Natural killer cell (primary cell): ENCODE results near the gene KIF3C. TPM values are rescaled to one million over a fixed set of nuclear protein-coding genes. Genes with fewer than 3 reads are reported as not detected.

Source experiments
- ATAC-seq, 3 donors: fragments of 150-1000 bp in 2 of 3; fragments of 200-7000 bp in 1 of 3; cut with Tn5 transposase; 1 replicate in 1 of 3; 2 replicates in 2 of 3; pipeline ENCODE4 v1.10.0; 2021; ENCODE audit warnings: mild to moderate bottlenecking in 2 of 3, moderate library complexity in 2 of 3
- DNase-seq, 2 donors: peaks; one replicate each; pipeline versions ENCODE4 v3.0.0 to v3.0.0-alpha.2; 2013 to 2021; ENCODE audit warnings: mixed read lengths in 1 of 2
- H3K27ac ChIP-seq: one replicate; pipeline ENCODE4 v1.5.1; 2013; ENCODE audit warnings: mild to moderate bottlenecking, low read length
- H3K27me3 ChIP-seq: one replicate; pipeline ENCODE4 v1.6.1; 2013; ENCODE audit warnings: low read length; ENCODE audit not compliant: control insufficient read depth, insufficient read depth
- H3K36me3 ChIP-seq: one replicate; pipeline ENCODE4 v1.6.1; 2013; ENCODE audit warnings: low read length; ENCODE audit not compliant: control insufficient read depth, insufficient read depth
- H3K4me1 ChIP-seq: one replicate; pipeline ENCODE4 v1.6.1; 2013; ENCODE audit warnings: low read length; ENCODE audit not compliant: control insufficient read depth, insufficient read depth
- H3K4me3 ChIP-seq: one replicate; pipeline ENCODE4 v1.5.1; 2013; ENCODE audit warnings: low read length
- H3K9me3 ChIP-seq: one replicate; pipeline ENCODE4 v1.6.1; 2013; ENCODE audit warnings: low read length; ENCODE audit not compliant: control insufficient read depth, insufficient read depth
- H3K27ac Mint-ChIP-seq, 2 donors: one replicate each; pipeline ENCODE4 v1.8.0; 2022; ENCODE audit warnings: mild to moderate bottlenecking in 2 of 2, mixed read lengths in 2 of 2, moderate library complexity in 1 of 2
- H3K27me3 Mint-ChIP-seq, 2 donors: one replicate each; pipeline ENCODE4 v1.8.0; 2022; ENCODE audit warnings: low read depth in 2 of 2, mixed read lengths in 2 of 2
- H3K36me3 Mint-ChIP-seq: one replicate; pipeline ENCODE4 v1.8.0; 2022; ENCODE audit warnings: mixed read lengths
- H3K4me1 Mint-ChIP-seq, 2 donors: one replicate each; pipeline ENCODE4 v1.8.0; 2022; ENCODE audit warnings: mixed read lengths in 2 of 2
- H3K4me3 Mint-ChIP-seq: one replicate; pipeline ENCODE4 v1.8.0; 2022; ENCODE audit warnings: mild to moderate bottlenecking, moderate library complexity, mixed read lengths
- H3K9me3 Mint-ChIP-seq, 2 donors: one replicate each; pipeline ENCODE4 v1.8.0; 2022; ENCODE audit warnings: mixed read lengths in 2 of 2
- CTCF ChIP-seq: fragments of 200-600 bp; IDR thresholded peaks from one replicate; pipeline ENCODE4 v1.8.0; 2022; ENCODE audit warnings: antibody characterized with exemption
- WGBS: methylation state at CpG from one replicate; pipeline ENCODE4 v1.1.7; 2013; ENCODE audit warnings: missing lambda C conversion rate; ENCODE audit not compliant: insufficient coverage; 5-methylcytosine and 5-hydroxymethylcytosine counted together
- intact Hi-C: fragments of 100-400 bp; cut with micrococcal nuclease; formaldehyde crosslinking; loops from one replicate; pipeline ENCODE4 v1.14.2; 2022
- total RNA-seq, 4 donors: library from RNA; stranded (reverse); fragments of 120-200 nt in 1 of 4; gene quantifications; one replicate each; pipeline versions ENCODE4 v1.2.3 to v1.2.4, GENCODE V29; 2013 to 2022

Gene KIF3C
- total RNA-seq, 3 donors from 2014 or later (not counting 1 experiment from before 2014, with no cell fraction given): 4.4 to 6.8 (median 5.1) TPM

- Histone ChIP-seq H3K36me3 (no peaks in the 10 kb centered on the region), H3K27me3 (no peaks in the 10 kb centered on the region), H3K4me1 (no peaks in the 10 kb centered on the region), H3K9me3 (no peaks in the 10 kb centered on the region), H3K27ac (no peak overlapping the region), H3K4me3 (no peak overlapping the region)
- WGBS: 72% methylated on average over 6 of the region's 6 CpGs
- Mint-ChIP-seq H3K4me1 (no peaks in the 10 kb centered on the region), H3K36me3 (no peaks in the 10 kb centered on the region), H3K27ac (no peak overlapping the region), H3K4me3 (no peak overlapping the region), H3K9me3 (no peaks in the 10 kb centered on the region), H3K27me3 (no peaks in the 10 kb centered on the region)
- TF ChIP-seq CTCF: no peak
- intact Hi-C loops: no loop called here
- no peak for ATAC-seq
- no peak for DNase-seq
These were observed 29.3 kb upstream of the KIF3C start for GRCh38 chr2:26011609-26011989.

- H3K4me3 ChIP-seq: no peak overlapping the region
- H3K36me3 ChIP-seq: no peaks in the 10 kb centered on the region
- H3K27ac Mint-ChIP-seq: no peak overlapping the region
- H3K4me1 Mint-ChIP-seq: no peaks in the 10 kb centered on the region
- H3K36me3 Mint-ChIP-seq: no peaks in the 10 kb centered on the region
- no peaks in the 10 kb centered on the region for H3K9me3 Mint-ChIP-seq
- H3K27me3 ChIP-seq: no peaks in the 10 kb centered on the region
- no peaks in the 10 kb centered on the region for H3K9me3 ChIP-seq
- DNase-seq (no peak), ATAC-seq (no peak)
- H3K4me3 Mint-ChIP-seq: no peak overlapping the region
- no peaks in the 10 kb centered on the region for H3K27me3 Mint-ChIP-seq
- intact Hi-C loops: no loop called here
- TF ChIP-seq CTCF: no peak
- no peaks in the 10 kb centered on the region for H3K4me1 ChIP-seq
- 88% methylated on average over 2 of the region's 3 CpGs for WGBS
- H3K27ac ChIP-seq: no peak overlapping the region
These were observed 28.6 kb upstream of the KIF3C start for GRCh38 chr2:26010943-26011342.

GRCh38 chr2:26009567-26009963 is 27.3 kb upstream of the KIF3C start:
- Mint-ChIP-seq H3K27me3 (no peaks in the 10 kb centered on the region), H3K4me3 (no peak overlapping the region), H3K4me1 (no peaks in the 10 kb centered on the region), H3K9me3 (no peaks in the 10 kb centered on the region), H3K36me3 (no peaks in the 10 kb centered on the region), H3K27ac (no peak overlapping the region)
- TF ChIP-seq CTCF: no peak
- no peaks in the 10 kb centered on the region for H3K9me3 ChIP-seq
- H3K27ac ChIP-seq: no peak overlapping the region
- no CpG with 5 or more reads among the region's 2 CpGs for WGBS
- intact Hi-C loops: no loop called here
- no peaks in the 10 kb centered on the region for H3K4me1 ChIP-seq
- ATAC-seq (no peak), DNase-seq (no peak)
- H3K27me3 ChIP-seq: no peaks in the 10 kb centered on the region
- no peak overlapping the region for H3K4me3 ChIP-seq
- H3K36me3 ChIP-seq: no peaks in the 10 kb centered on the region

- Histone ChIP-seq H3K36me3 (no peaks in the 10 kb centered on the region), H3K4me3 (no peak overlapping the region), H3K27me3 (no peaks in the 10 kb centered on the region), H3K4me1 (no peaks in the 10 kb centered on the region), H3K27ac (no peak overlapping the region), H3K9me3 (no peaks in the 10 kb centered on the region)
- DNase-seq (no peak), ATAC-seq (peak; percentile 38 to 85 (median 38))
- WGBS: 52% methylated on average over 2 of the region's 2 CpGs
- Mint-ChIP-seq H3K4me3 (no peak overlapping the region), H3K36me3 (no peaks in the 10 kb centered on the region), H3K9me3 (no peaks in the 10 kb centered on the region), H3K4me1 (no peaks in the 10 kb centered on the region), H3K27me3 (no peaks in the 10 kb centered on the region), H3K27ac (no peak overlapping the region)
- intact Hi-C loops: no loop called here
- no peak for TF ChIP-seq CTCF
These were observed 26.7 kb upstream of the KIF3C start for GRCh38 chr2:26008851-26009566.
